Measurements from ENCODE around the gene OOSP3. TPM values are rescaled to one million over a fixed set of nuclear protein-coding genes. Genes with fewer than 3 reads are reported as not detected.
"Not testable (repeated sequence)": the region's sequence is repeated elsewhere in the genome, so short reads cannot be mapped to it uniquely, and the experiment has no call there.

The OOSP3 gene, protein sequence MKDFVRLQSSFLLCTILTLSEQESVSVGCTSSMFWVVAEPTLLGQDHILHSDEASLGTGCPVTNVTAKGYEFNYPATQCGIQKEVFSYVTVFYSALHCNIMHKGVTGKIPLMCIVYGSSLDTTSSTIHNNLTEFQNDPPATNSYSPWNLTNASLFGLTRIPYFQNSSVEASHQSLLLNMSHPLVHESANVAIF
- not detected for polyA plus RNA-seq (ENCODE audit: insufficient read depth in 1 of 5, insufficient read length in 5 of 5, low replicate concordance in 1 of 5)
- long read RNA-seq, donor 1: 0 reads
- long read RNA-seq, donor 2: 0 reads
- long read RNA-seq, donor 3: 0 reads
- long read RNA-seq, donor 4: 0 reads
- long read RNA-seq, donor 5: 0 reads
- long read RNA-seq, donor 6: 0 reads
- long read RNA-seq, donor 7: 0 reads
- long read RNA-seq, donor 8: 0 reads

DNA sequence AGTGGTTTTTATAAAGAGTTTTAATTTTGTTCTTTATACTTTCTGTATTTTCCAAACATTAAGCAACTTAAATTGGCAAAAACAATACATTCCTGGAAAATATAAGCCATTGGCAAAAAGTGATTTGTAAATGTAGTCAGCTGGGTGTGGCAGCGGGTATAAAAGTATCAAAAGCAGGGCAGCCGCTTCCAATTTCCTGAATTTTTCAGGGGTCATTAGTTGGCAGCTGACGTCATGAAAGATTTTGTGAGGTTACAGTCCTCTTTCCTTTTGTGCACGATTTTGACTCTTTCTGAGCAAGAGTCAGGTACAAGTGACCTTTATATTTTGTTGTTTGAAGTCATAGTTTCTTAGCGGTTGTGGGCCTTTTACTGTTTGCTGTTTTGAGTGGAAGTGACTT is at the start of gene OOSP3:
TSS of gene OOSP3 (plus strand) at position 208 of the 400 bp plus-strand sequence. CDS start at position 235, 27 bp downstream.
- DNase-seq: no peak

DNA sequence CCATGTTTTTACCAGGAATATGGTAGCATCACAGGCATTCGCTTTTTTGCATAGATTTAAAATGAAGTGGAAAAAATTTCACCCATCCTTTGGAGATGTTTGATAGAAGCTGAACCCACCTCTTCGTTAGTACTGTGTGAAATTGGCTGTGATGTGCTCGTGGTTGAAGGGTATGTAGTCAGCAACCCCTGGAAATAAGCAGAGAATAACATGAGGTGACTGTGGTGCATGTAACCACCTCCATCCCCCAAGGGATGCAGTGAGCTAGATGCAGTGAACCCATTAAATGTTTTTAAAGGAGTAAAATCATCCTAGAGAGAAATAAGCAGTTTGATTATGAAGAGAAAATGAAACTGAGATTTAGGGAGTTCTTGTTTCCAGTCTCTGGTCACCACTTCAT is 49.2 kb upstream of the OOSP3 start:
- no peak for DNase-seq

- no peak for DNase-seq
These were observed 45.0 kb upstream of the OOSP3 start for GRCh38 chr11:59833602-59834001.

- no peak for DNase-seq
These were observed 39.0 kb upstream of the OOSP3 start for GRCh38 chr11:59839615-59840014.

DNA sequence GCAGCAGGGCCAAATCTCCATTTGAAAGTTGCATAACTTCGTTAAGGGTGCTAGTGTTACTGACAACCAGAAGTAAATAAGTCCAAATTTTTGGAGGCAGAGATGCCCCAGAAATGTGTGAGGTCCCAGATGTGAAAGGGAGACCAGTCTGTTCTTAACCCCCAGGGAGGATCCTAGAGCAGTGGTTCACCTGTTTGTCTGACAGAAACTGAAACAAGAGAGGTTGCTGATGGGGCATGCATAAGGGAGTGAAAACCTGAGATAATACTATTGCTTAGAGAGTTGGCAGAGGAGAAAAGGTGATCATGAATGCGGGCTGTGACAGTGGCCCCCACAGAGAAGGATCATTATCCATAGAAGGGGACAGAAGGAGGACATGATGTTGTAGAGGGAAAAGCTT is 37.1 kb upstream of the OOSP3 start:
- no peak for DNase-seq

DNA sequence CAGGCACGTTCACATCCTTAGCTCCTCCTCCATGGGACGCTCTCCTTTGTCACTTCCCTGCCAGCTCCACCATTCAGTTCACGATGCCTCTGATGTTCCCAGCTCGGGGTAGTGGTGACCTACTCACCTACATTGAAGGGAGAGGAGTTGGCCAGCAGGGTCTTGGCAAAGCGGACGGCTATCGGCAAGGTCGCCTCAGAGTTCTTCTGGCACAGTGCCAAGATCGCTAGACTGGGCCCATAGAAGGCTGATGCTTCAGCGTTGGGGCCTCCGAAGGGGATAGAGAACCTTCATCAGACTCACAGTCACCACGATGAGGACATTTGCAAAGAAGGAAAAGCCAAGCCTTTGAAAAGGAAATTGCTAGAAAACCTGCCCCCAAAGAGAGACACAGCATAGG is 36.3 kb upstream of the OOSP3 start:
- DNase-seq: no peak

GRCh38 chr11:59845399-59845798 is 33.2 kb upstream of the OOSP3 start, which contains the start of gene CBLIF:
TSS of gene CBLIF (minus strand) at chr11:59845499. CDS start at chr11:59845453, 46 bp downstream.
- DNase-seq: no peak

- DNase-seq: no peak
These were observed 32.0 kb upstream of the OOSP3 start for GRCh38 chr11:59846556-59846955.

- no peak for DNase-seq
These were observed 31.0 kb upstream of the OOSP3 start for GRCh38 chr11:59847626-59848025.

- DNase-seq: not testable (repeated sequence)
These were observed 30.1 kb upstream of the OOSP3 start for GRCh38 chr11:59848439-59848838.

GRCh38 chr11:59849129-59849528 is 29.5 kb upstream of the OOSP3 start:
- DNase-seq: no peak

DNA sequence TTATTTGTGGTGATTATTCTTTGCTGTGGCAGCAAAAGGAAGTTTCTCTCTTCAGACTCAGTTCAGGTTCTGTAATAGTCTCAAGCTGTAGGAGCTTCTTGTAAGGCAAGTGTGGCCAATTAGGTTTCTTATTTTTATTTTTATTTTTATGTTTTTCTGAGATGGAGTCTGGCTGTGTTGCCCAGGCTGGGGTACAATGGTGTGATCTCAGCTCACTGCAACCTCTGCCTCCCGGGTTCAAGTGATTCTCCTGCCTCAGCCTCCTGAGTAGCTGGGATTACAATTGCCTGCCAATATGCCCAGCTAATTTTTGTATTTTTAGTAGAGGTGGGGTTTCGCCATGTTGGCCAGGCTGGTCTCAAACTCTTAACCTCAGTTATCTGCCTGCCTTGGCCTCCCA is 29.0 kb upstream of the OOSP3 start:
- DNase-seq: not testable (repeated sequence)

DNA sequence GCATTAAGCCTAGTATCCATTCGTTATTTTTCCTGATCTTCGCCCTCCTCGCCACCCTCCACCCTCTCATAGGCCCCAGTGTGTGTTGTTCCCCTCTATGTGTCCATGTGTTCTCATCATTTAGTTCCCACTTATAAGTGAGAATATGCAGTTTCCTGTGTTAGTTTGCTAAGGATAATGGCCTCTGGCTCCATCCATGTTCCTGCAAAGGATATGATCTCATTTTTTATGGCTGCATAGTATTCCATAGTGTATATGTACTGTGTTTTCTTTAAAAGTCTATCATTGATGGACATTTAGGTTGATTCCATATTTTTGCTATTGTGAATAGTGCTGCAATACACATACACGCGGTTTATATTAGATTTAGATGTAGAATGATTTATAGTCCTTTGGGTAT is 27.2 kb upstream of the OOSP3 start:
- not testable (repeated sequence) for DNase-seq

DNA sequence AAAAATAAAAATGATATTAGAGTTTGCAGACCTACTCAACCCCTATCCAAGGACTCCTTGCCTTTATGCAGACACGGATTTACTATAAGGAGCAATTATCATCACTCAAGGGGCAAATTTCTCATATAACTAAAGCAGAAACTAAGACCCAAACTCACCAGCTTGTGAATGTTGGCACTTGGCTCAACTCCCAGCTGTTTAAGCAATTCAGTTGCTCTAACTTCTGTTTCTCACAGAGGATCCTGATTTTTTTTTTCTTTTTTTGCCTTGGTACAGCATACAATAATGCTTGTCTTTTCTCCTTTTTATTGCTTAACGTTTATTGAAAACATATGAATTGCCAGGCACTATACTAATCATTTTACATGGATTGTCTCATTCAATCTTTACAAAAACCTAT is 23.7 kb upstream of the OOSP3 start:
- no peak for DNase-seq

- DNase-seq: no peak
These were observed 20.8 kb upstream of the OOSP3 start for GRCh38 chr11:59857439-59858434.

DNA sequence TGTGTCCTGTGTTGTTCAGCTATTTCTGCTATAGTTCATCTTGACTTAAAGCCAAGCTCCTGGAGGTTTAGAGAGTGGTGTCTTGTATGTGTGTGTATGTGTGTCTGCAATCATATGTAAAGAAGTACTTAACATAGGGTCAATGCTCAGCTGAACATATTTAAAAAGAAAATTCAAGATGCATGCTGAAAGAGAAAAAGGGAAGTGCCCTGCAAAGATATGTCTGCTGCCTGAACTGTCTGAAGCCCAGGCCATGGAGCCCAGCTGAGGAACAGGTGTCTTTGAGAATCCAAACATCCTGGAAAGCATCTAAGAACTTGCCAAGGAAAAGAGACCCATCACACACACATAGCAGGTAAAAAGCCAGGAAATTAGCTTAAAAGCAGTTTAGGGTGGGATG is 18.9 kb upstream of the OOSP3 start:
- no peak for DNase-seq

- DNase-seq: no peak
These were observed 16.3 kb upstream of the OOSP3 start for GRCh38 chr11:59862252-59862651.

GRCh38 chr11:59865031-59865430 is 13.6 kb upstream of the OOSP3 start:
- DNase-seq: no peak

- no peak for DNase-seq
These were observed 12.2 kb upstream of the OOSP3 start, which contains the start of gene TCN1 for GRCh38 chr11:59866397-59866796. TSS of gene TCN1 (minus strand) at chr11:59866487. CDS start at chr11:59866470, 17 bp downstream.

- DNase-seq: no peak
These were observed 11.7 kb upstream of the OOSP3 start for GRCh38 chr11:59866836-59867235.

DNA sequence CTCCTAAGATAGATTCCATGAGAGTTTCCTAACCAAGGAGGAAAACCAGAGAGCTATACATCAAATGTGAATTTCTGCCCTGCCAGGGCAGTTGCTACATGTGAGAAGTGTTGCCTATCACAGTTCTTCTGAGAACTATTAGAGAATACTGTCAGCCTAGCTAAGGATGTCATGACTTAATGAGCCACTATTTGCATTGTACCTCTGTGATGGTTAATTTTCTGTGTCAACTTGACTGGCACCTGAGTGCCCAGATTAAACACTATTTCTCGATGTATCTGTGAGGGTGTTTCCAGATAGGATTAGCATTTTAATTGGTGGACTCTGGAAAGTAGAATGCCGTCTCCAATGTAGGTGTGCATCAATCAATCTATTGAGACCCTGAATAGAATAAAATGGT is 10.6 kb upstream of the OOSP3 start:
- DNase-seq: no peak

DNA sequence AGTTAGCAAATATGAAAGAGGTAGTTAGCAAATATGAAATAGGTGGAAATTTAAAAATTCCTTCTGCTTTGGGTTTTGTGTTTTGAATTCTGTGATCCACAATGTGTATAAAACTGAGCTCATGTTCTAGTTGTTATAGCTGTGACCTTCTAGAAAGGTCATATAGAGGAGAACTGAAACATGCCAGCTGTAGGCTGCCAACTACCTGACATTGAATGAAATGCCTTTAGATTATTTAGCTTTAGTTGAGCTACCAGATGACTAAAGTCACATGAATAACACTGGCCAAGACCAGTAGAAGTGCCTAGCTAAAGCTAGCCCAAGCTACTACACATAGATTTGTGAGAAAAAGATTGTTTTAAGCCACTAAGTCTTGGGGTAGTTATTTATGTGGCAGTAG is 6.5 kb upstream of the OOSP3 start:
- DNase-seq: no peak

Measured in right lung (tissue), 10 donors.